ENCODE results near the gene VARS2. TPM values are rescaled to one million over a fixed set of nuclear protein-coding genes. Genes with fewer than 3 reads are reported as not detected.
"Not testable (repeated sequence)": the region's sequence is repeated elsewhere in the genome, so short reads cannot be mapped to it uniquely, and the experiment has no call there.

The VARS2 gene
- polyA plus RNA-seq = 26.0 TPM

- no peaks in the 10 kb centered on the region for H3K27me3 Mint-ChIP-seq
- H3K4me1 Mint-ChIP-seq = peaks cover 8 to 14% (median 11%) of the 10 kb centered on the region in 3 donors
- H3K36me3 Mint-ChIP-seq = peaks cover 2% of the 10 kb centered on the region
- H3K4me3 Mint-ChIP-seq = peak within 1 kb of the TSS; percentile 94 to 98 (median 96)
- H3K9me3 Mint-ChIP-seq = no peaks in the 10 kb centered on the region
- H3K27ac Mint-ChIP-seq = peak within 1 kb of the TSS; percentile 18 to 90 (median 31)
Observed at GRCh38 chr6:30914076-30914853, at the start of gene VARS2. TSS of gene VARS2 (plus strand) at chr6:30914238. CDS start at chr6:30914837, 599 bp downstream.

GRCh38 chr6:30864325-30864724, 49.7 kb upstream of the VARS2 start:
- no peak overlapping the region for H3K4me3 Mint-ChIP-seq
- H3K27ac Mint-ChIP-seq = no peak overlapping the region
- H3K4me1 Mint-ChIP-seq = no peaks in the 10 kb centered on the region
- peaks cover 10% of the 10 kb centered on the region for H3K27me3 Mint-ChIP-seq
- no peaks in the 10 kb centered on the region for H3K36me3 Mint-ChIP-seq
- H3K9me3 Mint-ChIP-seq = peaks cover 6 to 17% (median 11%) of the 10 kb centered on the region in 3 donors

- Mint-ChIP-seq H3K4me3 (peak overlapping the region in 1 of 4 donors; percentile 28), H3K9me3 (peaks cover 13 to 21% (median 17%) of the 10 kb centered on the region in 3 donors), H3K27me3 (peaks cover 16% of the 10 kb centered on the region)
- H3K36me3 Mint-ChIP-seq, H3K4me1 Mint-ChIP-seq, H3K27ac Mint-ChIP-seq: not testable (repeated sequence)
Observed at GRCh38 chr6:30869241-30869749, 44.7 kb upstream of the VARS2 start.

- peak overlapping the region in 1 of 4 donors; percentile 27 for H3K4me3 Mint-ChIP-seq
- H3K27me3 Mint-ChIP-seq = peaks cover 18% of the 10 kb centered on the region
- no peaks in the 10 kb centered on the region for H3K4me1 Mint-ChIP-seq
- H3K9me3 Mint-ChIP-seq = peaks cover 13 to 23% (median 17%) of the 10 kb centered on the region in 3 donors
- no peak overlapping the region for H3K27ac Mint-ChIP-seq
- H3K36me3 Mint-ChIP-seq = peaks cover 2% of the 10 kb centered on the region
Observed at GRCh38 chr6:30870546-30870945, 43.5 kb upstream of the VARS2 start.

- Mint-ChIP-seq H3K36me3 (peaks cover 2% of the 10 kb centered on the region), H3K4me3 (no peak overlapping the region), H3K9me3 (peaks cover 13 to 23% (median 17%) of the 10 kb centered on the region in 3 donors), H3K4me1 (peaks cover 0 to 2% (median 0%) of the 10 kb centered on the region in 3 donors), H3K27ac (no peak overlapping the region), H3K27me3 (peaks cover 12% of the 10 kb centered on the region)
Observed at GRCh38 chr6:30871592-30872183, 42.4 kb upstream of the VARS2 start.

GRCh38 chr6:30873137-30873640, 40.8 kb upstream of the VARS2 start:
- Mint-ChIP-seq H3K36me3 (peaks cover 2% of the 10 kb centered on the region), H3K9me3 (peaks cover 13 to 20% (median 17%) of the 10 kb centered on the region in 3 donors), H3K27ac (peak overlapping the region in 1 of 3 donors; percentile 39), H3K4me3 (peak overlapping the region in 1 of 4 donors; percentile 68), H3K4me1 (peaks cover 2 to 10% (median 8%) of the 10 kb centered on the region in 3 donors), H3K27me3 (peaks cover 12% of the 10 kb centered on the region)

- H3K27me3 Mint-ChIP-seq = peaks cover 12% of the 10 kb centered on the region
- H3K4me3 Mint-ChIP-seq, H3K27ac Mint-ChIP-seq, H3K36me3 Mint-ChIP-seq: not testable (repeated sequence)
- H3K9me3 Mint-ChIP-seq = peaks cover 13 to 19% (median 14%) of the 10 kb centered on the region in 3 donors
- H3K4me1 Mint-ChIP-seq = peaks cover 2 to 15% (median 8%) of the 10 kb centered on the region in 3 donors
Observed at GRCh38 chr6:30873795-30874194, 40.2 kb upstream of the VARS2 start.

- Mint-ChIP-seq H3K4me1 (peaks cover 8 to 21% (median 8%) of the 10 kb centered on the region in 3 donors), H3K9me3 (peaks cover 4 to 12% (median 9%) of the 10 kb centered on the region in 3 donors), H3K27ac (no peak overlapping the region), H3K27me3 (peaks cover 12% of the 10 kb centered on the region), H3K4me3 (no peak overlapping the region), H3K36me3 (peaks cover 2% of the 10 kb centered on the region)
Observed at GRCh38 chr6:30875244-30876038, 38.6 kb upstream of the VARS2 start.

- Mint-ChIP-seq H3K9me3 (peaks cover 4 to 9% (median 8%) of the 10 kb centered on the region in 3 donors), H3K4me1 (peaks cover 8 to 21% (median 8%) of the 10 kb centered on the region in 3 donors), H3K27ac (no peak overlapping the region), H3K4me3 (no peak overlapping the region), H3K27me3 (peaks cover 12% of the 10 kb centered on the region), H3K36me3 (peaks cover 2% of the 10 kb centered on the region)
Observed at GRCh38 chr6:30876039-30876730, 37.9 kb upstream of the VARS2 start.

- H3K27me3 Mint-ChIP-seq = peaks cover 6% of the 10 kb centered on the region
- H3K9me3 Mint-ChIP-seq = peaks cover 0 to 4% (median 0%) of the 10 kb centered on the region in 3 donors
- peak overlapping the region; percentile 2 to 78 (median 52) for H3K4me3 Mint-ChIP-seq
- H3K4me1 Mint-ChIP-seq = peaks cover 8 to 25% (median 10%) of the 10 kb centered on the region in 3 donors
- no peaks in the 10 kb centered on the region for H3K36me3 Mint-ChIP-seq
- H3K27ac Mint-ChIP-seq = peak overlapping the region in 1 of 3 donors; percentile 53
Observed at GRCh38 chr6:30877419-30878262, 36.4 kb upstream of the VARS2 start.

- Mint-ChIP-seq H3K27ac (peak overlapping the region in 2 of 3 donors; percentile 4 to 76), H3K9me3 (peaks cover 0 to 1% (median 0%) of the 10 kb centered on the region in 3 donors), H3K36me3 (no peaks in the 10 kb centered on the region), H3K4me1 (peaks cover 13 to 33% (median 20%) of the 10 kb centered on the region in 3 donors), H3K4me3 (peak overlapping the region in 1 of 4 donors; percentile 44), H3K27me3 (peaks cover 2% of the 10 kb centered on the region)
Observed at GRCh38 chr6:30879684-30880427, 34.2 kb upstream of the VARS2 start.

GRCh38 chr6:30880698-30881252, 33.3 kb upstream of the VARS2 start:
- no peaks in the 10 kb centered on the region for H3K36me3 Mint-ChIP-seq
- peaks cover 18 to 38% (median 29%) of the 10 kb centered on the region in 3 donors for H3K4me1 Mint-ChIP-seq
- peak overlapping the region in 2 of 3 donors; percentile 73 to 90 for H3K27ac Mint-ChIP-seq
- H3K9me3 Mint-ChIP-seq = no peaks in the 10 kb centered on the region
- H3K27me3 Mint-ChIP-seq = peaks cover 4% of the 10 kb centered on the region
- peak overlapping the region in 2 of 4 donors; percentile 31 to 44 for H3K4me3 Mint-ChIP-seq
